HG03135 (cell line): ENCODE data around the gene UBALD1.

Experiments used
- ATAC-seq: cut with Tn5 transposase; IDR thresholded peaks from one replicate; pipeline ENCODE4 v1.9.1; 2021; ENCODE audit warnings: mild to moderate bottlenecking, moderate library complexity; ENCODE audit not compliant: unreplicated experiment

Gene UBALD1

DNA sequence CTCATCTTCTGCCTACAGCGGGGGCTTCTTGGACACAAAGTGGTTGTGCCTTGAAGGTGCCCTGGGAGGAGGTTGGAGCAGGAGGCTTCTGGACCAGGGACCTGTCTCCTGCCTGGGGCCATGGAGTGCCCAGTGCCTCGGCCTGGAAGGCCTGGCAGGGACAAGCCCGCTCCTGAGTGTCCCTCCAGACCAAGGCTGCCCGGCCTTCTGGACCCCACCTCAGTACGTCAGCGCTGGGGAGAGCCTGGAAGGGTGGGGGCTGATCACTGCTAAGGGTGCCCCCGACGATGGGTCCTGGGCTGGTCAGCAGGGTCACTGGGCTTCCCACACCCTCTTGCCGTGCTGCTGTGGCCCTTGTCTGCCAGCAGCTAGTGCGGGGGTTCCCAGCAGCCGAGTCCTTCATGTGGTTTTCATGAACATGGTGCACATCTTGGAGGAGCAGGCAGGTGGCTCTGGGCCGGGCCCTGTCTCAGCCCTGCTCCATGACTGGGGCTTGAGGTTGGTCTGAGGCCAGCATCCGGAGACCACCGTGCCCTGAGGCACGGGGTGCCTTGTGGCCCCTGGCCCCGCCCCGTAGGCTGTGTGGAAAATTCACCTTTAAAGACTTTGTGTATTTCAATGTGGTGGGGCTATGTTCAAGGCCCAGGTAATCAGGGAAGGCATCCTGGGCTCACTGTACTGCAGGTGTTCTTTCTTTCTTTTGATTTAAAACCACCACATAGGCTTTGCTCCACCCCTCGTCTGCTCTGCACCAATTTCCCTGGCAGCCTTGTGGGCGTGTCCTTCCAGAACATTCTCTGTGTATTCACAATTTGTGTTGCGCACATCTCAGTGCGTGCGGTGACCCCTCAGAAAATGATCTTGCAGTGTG, 32.3 kb upstream of the UBALD1 start:
- no peak for ATAC-seq

- no peak for ATAC-seq
These were observed 27.2 kb upstream of the UBALD1 start for GRCh38 chr16:4641895-4642294.

DNA sequence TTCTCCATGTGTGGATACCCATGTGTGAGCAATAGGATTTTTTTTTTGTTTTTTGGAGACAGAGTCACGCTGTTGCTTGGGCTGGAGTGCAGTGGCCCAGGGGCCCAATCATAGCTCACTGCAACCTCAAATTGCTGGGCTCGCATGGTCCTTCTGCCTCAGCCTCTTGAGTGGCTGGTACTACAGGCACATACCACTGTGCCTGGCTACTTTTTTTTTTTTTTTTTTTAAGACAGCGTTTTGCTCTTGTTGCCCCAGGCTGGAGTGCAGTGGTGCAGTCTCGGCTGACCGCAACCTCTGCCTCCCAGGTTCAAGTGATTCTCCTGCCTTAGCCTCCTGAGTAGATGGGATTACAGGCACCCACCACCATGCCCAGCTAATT, 26.6 kb upstream of the UBALD1 start:
- ATAC-seq = no peak

GRCh38 chr16:4640572-4641305, 26.1 kb upstream of the UBALD1 start:
- ATAC-seq = no peak

GRCh38 chr16:4639899-4640509, 25.3 kb upstream of the UBALD1 start:
- ATAC-seq = no peak

GRCh38 chr16:4637501-4638166, 22.9 kb upstream of the UBALD1 start:
- ATAC-seq = no peak

DNA sequence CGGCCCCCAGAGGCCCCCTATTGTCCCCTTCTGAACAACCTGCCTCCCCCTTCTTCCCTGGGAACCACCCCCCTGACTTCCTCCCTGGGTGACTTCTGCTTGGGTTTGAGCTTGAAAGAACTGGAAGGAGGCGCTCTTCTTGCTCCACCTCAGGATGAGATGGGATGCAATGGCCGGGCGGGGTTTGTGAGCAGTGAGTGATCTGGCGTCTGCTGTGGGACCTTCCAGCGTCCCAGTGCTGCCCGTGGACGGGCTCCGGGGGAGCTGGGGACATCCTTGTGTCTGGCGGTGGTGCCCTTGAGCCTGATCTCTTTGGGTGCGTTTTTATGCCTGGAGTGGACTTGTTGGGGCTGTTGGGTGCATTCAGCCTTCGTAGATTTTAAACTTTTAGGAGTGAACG, 21.5 kb upstream of the UBALD1 start:
- ATAC-seq = no peak

DNA sequence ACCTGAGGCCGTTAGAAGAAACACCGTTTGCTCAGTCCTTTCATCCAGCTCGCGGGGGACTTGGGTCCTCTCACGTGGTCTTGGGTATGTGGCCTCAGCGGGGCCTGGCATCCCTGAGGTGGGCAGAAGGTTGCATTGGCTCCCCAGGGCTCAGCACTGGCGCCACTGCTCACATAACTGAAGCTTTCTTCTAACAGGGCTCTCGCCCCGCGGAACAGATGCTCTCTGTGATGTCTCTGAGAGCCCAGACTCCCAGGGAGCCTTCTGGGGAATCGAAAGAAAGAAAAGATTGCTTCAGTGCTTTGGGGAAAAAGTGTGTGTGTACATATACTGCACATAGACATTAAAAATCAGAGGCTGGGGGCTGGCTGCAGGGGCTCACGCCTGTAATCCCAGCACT, 20.1 kb upstream of the UBALD1 start:
- ATAC-seq = no peak

- no peak for ATAC-seq
These were observed 19.4 kb upstream of the UBALD1 start for GRCh38 chr16:4633910-4634635.

GRCh38 chr16:4631444-4631843, 16.8 kb upstream of the UBALD1 start:
- no peak for ATAC-seq

- no peak for ATAC-seq
These were observed 13.6 kb upstream of the UBALD1 start for GRCh38 chr16:4628283-4628682.

- ATAC-seq = no peak
These were observed 11.7 kb upstream of the UBALD1 start for GRCh38 chr16:4626396-4626795.

- ATAC-seq = no peak
These were observed 11.0 kb upstream of the UBALD1 start for GRCh38 chr16:4625560-4626159.

DNA sequence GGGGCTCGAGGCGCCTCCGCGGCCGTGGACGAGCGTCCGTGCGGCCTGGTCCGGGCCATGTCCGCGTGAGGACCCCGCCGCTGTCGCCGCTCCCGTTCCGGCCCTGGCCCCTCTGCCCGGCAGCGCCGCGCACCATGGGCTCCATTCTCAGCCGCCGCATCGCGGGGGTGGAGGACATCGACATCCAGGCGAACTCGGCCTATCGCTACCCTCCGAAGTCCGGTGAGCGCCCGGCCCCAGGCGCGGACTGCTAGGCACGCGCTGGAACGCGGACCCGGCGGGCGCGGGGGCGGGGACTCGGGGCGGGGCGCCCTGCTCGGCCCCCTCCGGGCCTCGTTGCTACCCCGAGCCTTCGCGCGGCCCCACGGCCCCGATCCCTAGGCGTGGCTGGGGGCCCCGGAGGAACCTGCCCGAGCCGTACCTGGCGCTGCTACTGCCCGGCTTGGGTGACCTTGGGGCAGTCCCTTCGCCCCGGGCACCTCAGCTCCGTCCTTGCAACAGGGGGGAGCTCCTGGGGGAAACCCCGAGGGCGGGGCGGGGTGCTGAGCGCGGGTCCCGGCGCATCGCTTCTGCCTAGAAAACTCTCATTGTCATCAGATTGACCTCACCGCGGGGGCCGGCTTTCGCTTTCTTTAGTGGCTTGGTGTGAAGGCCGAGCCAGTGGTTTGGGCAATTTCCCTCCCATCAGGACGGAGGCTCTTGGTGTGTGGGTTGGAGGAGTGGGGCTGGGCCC, 10.3 kb upstream of the UBALD1 start:
- ATAC-seq = peak; percentile 57

- ATAC-seq = peak; percentile 77
These were observed 9.5 kb upstream of the UBALD1 start, which contains the start of gene MGRN1 for GRCh38 chr16:4624015-4624826. Gene MGRN1 (plus strand): TSS chr16:4624826. CDS start chr16:4624961, 135 bp downstream.

GRCh38 chr16:4623593-4623992, 8.9 kb upstream of the UBALD1 start:
- ATAC-seq = no peak

DNA sequence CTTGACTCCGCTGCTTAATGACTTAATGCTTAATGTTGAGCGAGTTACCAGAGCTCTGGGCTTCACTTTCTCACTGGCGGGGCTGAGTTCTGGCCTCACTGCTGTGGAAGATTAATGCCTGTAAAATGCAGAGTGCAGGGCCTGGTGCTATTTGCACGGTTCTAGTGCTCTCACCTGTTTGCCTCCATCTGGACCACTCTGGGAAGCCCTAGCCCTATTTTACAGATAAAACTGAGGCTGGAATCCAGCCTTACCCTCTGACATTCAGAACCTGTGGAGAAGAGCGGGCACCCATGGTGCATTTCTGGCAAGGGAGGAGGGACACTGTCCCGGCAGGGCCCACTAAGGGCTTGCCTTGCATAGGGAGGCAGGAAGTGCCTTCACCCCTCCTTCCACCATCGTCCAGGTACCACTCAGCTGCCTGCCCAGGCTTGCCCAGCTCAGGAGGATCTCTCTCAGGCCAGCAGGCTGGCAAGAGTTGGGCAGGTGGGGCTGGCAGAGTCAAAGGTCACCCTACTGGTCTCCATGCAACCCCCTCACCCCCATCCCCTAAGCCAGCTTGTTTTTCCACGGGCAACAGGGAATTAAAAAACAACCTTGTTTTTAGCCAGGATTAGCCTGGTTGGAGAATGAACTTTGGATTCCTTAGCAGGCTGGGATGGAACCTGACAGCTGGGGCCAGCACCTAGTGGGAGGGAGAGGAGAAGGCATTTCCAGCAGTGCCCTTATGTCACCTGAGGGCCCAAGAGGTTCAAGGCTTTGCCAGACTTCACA, 4.1 kb upstream of the UBALD1 start:
- ATAC-seq = no peak

- ATAC-seq = no peak
These were observed 3.2 kb upstream of the UBALD1 start for GRCh38 chr16:4617880-4618279.
